Measurements from ENCODE around the gene ZNF385C. TPM values are rescaled to one million over a fixed set of nuclear protein-coding genes. Genes with fewer than 3 reads are reported as not detected.
A peak's percentile ranks its signal among the peaks of the same experiment; 100 is the strongest.

Gene ZNF385C
- total and polyA plus RNA-seq, 2 of the 13 experiments (the other 11 are each of a cell fraction or from before 2014, with no cell fraction given), result 2.3 to 6.1 TPM

GRCh38 chr17:42002792-42003301, 95.4 kb downstream of the ZNF385C start (continued):
- no peak; the same call in 1 of the 2 replicates for TF ChIP-seq HDAC2 (CRISPR knock-in tag; IDR thresholded peaks at IDR 0.05)
- no peak for TF ChIP-seq GLI4 (CRISPR knock-in tag; IDR thresholded peaks at IDR 0.05; ENCODE audit: borderline replicate concordance)
- no peak for TF ChIP-seq NCOR1 (IDR thresholded peaks at IDR 0.05; ENCODE audit: borderline replicate concordance, low read length)
- no peak for TF ChIP-seq REXO4 (CRISPR knock-in tag; IDR thresholded peaks at IDR 0.05; ENCODE audit: borderline replicate concordance)
- TF ChIP-seq, protein P1, sequence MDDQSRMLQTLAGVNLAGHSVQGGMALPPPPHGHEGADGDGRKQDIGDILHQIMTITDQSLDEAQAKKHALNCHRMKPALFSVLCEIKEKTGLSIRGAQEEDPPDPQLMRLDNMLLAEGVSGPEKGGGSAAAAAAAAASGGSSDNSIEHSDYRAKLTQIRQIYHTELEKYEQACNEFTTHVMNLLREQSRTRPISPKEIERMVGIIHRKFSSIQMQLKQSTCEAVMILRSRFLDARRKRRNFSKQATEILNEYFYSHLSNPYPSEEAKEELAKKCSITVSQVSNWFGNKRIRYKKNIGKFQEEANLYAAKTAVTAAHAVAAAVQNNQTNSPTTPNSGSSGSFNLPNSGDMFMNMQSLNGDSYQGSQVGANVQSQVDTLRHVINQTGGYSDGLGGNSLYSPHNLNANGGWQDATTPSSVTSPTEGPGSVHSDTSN (CRISPR knock-in tag; IDR thresholded peaks at IDR 0.05; ENCODE audit: borderline replicate concordance), result no peak
- TF ChIP-seq CCAR2 (optimal IDR thresholded peaks at IDR 0.05; ENCODE audit: low read depth, low read length), result peak; percentile 16
- TF ChIP-seq RARA (CRISPR knock-in tag; IDR thresholded peaks at IDR 0.05), result 0 out of 2 replicates have a peak, but pooled peaks have one; percentile 6
- 0 out of 2 replicates have a peak, but pooled peaks have one; percentile 13 for TF ChIP-seq FOXK1 (CRISPR knock-in tag; IDR thresholded peaks at IDR 0.05; ENCODE audit: borderline replicate concordance, low read depth)
- TF ChIP-seq KIAA2018 (CRISPR knock-in tag; IDR thresholded peaks at IDR 0.05; ENCODE audit: borderline replicate concordance), result no peak
- TF ChIP-seq ZNF883 (CRISPR knock-in tag; IDR thresholded peaks at IDR 0.05; ENCODE audit: not compliant biosample characterization), result no peak
- TF ChIP-seq BHLHE40 (IDR thresholded peaks at IDR 0.05; ENCODE audit: low read length), result no peak
- no peak for TF ChIP-seq CENPT (CRISPR knock-in tag; IDR thresholded peaks at IDR 0.05; ENCODE audit: low read depth)
- TF ChIP-seq MYC (CRISPR knock-in tag; IDR thresholded peaks at IDR 0.05; ENCODE audit: borderline replicate concordance), result no peak
- no peak for TF ChIP-seq KAT2B (IDR thresholded peaks at IDR 0.05; ENCODE audit: borderline replicate concordance, low read depth, low read length)
- no peak for TF ChIP-seq TRIM24 (CRISPR knock-in tag; IDR thresholded peaks at IDR 0.05)
- no peak for TF ChIP-seq SMARCE1 (IDR thresholded peaks at IDR 0.05; ENCODE audit: borderline replicate concordance)
- no peak for TF ChIP-seq ZNF431 (CRISPR knock-in tag; IDR thresholded peaks at IDR 0.05; ENCODE audit: borderline replicate concordance, low read depth)
- no peak for TF ChIP-seq SNRNP70 (IDR thresholded peaks at IDR 0.05; ENCODE audit: low read depth, low read length)
- TF ChIP-seq TOPORS (CRISPR knock-in tag; IDR thresholded peaks at IDR 0.05), result no peak
- TF ChIP-seq DNMT1 (CRISPR knock-in tag; IDR thresholded peaks at IDR 0.05), result no peak
- TF ChIP-seq ZNF44 (CRISPR knock-in tag; IDR thresholded peaks at IDR 0.05), result no peak
- TF ChIP-seq ZNF180 (CRISPR knock-in tag; IDR thresholded peaks at IDR 0.05; ENCODE audit: borderline replicate concordance, low read depth), result no peak
- TF ChIP-seq KLF9 (CRISPR knock-in tag; IDR thresholded peaks at IDR 0.05; ENCODE audit: low read depth), result no peak
